NT2/D1 (cell line): Measurements from ENCODE around the gene MAP3K4.

ENCODE experiments used
- SUZ12 ChIP-seq: IDR thresholded peaks from 2 replicates; pipeline ENCODE4 v1.6.1; 2011; ENCODE audit not compliant: insufficient read length, insufficient read depth; ENCODE audit errors: extremely low read depth
- YY1 ChIP-seq: IDR thresholded peaks from 2 replicates; pipeline ENCODE4 v1.6.1; 2011; ENCODE audit not compliant: insufficient read length, insufficient read depth
- ZNF274 ChIP-seq: IDR thresholded peaks from 2 replicates; pipeline ENCODE4 v1.6.1; 2011; ENCODE audit warnings: mild to moderate bottlenecking, low read depth, low read length

- TF ChIP-seq ZNF274 (no peak), YY1 (no peak), SUZ12 (no peak)
Measured at GRCh38 chr6:161162722-161163121, 171.2 kb downstream of the MAP3K4 start.
